NCI-H1105 treated with DMSO at 0.1 percent for 48 hours (cell line): ENCODE data around the gene ANKH.
"Not testable (repeated sequence)": the region's sequence is repeated elsewhere in the genome, so short reads cannot be mapped to it uniquely, and the experiment has no call there.

ENCODE experiments used
- DNase-seq: peaks from one replicate; lab custom pipeline; 2025; lab: John Stamatoyannopoulos, UW

Gene ANKH

DNA sequence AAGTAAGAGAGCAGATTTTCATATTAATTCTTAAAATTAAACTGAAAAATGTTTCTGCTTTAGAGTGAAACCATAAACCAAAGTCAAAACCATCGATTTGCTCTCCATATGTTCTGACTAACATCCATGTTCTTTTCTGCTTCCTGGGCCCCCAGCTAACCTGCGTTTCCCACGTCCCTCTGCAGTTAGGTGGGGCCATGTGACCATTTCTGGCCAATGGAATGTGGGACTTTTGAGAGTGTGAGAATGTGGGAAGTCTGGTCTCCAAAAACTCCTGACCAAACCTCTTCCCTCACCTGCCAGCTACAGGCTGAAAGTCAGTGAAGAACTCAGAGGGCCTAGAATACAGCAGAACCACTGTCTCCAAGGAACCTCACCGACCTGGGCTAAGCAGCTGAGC lies 44.9 kb downstream of the ANKH start:
- no peak for DNase-seq

DNA sequence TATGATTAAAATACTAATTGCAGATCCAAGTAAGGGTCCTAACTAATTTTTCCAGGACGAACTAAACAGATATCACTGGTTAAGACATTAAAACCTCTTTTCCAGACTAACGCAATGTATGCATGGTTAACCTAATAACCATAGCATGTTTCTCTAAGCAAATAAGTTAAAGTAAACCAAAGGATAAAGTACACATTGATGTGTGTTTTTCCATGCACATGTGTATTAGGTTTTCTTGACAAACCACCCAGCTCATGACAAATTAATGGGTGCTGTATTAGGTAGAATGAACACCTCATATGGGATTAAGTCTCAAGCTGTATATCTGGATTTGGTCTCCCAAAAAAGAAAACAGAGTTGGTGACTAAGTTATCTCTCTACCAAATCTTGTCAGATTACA lies 45.6 kb downstream of the ANKH start:
- DNase-seq: no peak

DNA sequence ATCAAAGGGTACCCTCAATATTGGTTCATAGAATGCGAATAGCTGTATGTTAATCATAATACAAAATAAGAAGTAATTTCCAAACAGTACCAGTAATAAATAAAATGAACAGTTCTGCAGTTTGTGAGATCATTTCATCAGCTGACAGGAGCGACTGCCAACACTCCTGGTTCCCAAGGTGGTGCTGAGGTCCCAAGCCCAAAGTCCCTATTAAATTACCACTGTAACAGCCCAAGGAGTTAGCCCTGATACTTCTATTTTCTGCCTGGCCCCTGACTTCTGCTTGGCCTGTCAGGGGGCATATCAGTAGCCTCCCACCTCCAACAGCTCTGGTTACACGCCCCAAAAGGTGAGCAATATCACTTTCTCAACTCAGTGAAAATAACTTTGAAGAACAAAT lies 47.1 kb downstream of the ANKH start:
- no peak for DNase-seq

DNA sequence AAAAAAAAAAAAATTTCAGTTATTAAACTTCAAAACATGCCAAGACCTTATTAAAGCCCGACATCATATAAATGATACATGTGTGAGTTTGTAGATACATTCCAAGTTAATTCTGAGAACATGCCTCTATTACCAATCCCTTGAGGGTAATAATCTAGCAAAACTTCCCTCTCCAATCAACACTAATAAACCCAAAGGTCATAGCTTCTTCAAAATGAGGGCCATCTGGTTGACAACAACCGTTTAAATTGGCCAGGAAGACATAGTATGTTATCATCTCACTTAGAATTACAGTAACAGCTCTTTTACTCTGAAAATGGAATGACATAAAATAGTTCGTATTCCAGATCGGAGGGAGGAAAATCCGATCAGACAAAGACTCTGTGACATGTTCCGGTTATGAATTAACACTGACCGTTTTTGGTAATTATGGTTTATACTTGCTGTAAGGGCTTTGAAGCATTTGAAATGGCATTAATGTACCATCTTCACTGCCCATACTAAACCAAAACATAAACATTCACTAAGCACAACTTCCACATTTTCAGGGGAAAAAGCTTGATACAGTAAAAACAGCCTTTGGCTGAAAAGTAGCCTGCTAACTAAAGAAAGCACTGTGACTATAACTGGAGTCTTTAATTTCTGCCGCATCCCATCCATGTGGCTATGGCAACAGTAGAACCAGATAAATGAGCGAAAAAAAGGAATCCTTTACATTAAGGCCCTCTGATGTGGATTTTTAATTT lies 50.3 kb downstream of the ANKH start:
- no peak for DNase-seq

DNA sequence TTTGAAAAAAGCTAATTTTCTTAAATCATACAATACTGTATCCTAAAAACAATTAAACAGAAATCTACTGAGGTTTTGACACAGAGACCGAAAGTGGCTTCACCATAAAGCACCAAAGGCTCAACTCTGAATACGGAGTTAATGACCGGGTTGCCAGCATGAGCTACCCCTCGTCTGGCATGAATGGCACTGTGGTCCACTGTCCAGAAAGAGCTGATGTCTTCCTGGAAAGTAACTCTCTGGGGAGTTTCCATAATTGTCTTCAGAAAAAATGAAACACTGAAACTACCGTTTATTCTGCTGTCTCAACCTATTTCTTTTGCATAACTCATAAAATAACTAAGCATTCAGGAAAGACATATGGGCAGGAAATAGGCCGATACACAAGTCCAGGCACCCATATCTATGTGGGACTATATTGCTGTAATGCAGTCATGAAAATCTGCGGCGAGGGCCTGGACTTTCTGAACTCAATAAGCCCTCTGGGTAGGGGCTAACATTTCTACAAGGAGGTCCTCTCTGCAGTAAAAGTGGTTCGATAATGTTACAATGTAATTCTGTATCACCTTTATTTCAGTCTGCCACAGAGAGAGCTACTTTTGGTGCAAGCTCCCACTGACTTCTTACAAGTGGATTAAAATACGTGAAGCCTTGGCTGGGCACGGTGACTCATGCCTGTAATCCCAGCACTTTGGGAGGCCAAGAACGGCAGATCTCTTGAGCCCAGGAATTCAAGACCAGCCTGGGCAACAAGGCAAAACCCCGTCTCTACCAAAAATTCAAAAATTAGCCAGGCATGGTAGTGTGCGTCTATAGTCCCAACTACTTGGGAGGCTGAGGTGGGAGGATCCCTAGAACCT lies 52.4 kb downstream of the ANKH start:
- no peak for DNase-seq

DNA sequence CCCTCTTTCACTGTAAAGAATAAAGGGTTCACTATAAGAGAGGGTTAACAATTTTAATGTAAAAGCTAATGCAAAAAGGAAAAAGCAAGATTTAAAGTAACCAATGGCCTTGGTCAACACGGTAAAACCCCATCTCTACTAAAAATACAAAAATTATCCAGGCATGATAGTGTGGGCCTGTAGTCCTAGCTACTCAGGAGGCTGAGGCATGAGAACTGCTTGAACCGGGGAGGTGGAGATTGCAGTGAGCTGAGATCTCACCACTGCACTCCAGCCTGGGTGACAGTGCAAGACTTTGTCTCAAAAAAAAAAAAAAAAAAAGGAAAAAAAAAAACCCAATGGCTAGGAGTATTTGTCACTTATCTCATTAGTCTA lies 53.8 kb downstream of the ANKH start:
- DNase-seq: not testable (repeated sequence)

DNA sequence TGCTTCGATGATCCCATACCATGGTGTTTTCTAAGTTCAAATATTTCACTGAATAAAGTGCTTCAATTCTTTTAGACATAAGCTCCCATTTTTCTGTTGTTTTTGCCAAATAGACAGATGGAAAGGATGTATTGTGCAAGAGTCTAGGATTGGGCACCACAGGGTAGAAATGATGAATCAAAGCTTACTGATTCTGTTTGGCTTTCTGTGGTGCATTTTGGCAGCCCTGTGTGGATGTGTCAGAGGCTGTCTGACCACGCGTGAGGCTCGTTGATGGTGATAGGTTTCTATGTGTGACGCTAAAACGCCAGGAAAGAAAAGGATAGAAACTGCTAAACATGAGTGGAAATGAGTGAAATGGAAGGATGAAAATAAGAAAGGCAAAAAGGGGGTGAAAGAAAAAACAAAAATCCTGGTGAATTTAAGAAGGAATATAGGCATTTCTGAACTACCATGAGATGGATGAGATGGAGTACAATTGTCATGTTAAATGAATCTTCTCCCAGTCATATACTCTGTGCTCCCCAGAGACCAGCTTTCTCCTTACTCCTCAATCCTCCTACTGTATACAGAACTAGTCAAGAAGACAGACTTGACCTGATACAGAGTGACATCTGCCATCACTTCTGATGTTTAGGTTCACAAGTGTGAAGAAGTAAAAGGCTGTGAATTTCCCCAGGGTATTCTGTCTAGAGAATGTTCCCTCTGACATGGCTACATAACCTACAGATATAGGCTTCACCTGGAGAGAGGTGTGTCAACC lies 54.4 kb downstream of the ANKH start:
- no peak for DNase-seq

DNA sequence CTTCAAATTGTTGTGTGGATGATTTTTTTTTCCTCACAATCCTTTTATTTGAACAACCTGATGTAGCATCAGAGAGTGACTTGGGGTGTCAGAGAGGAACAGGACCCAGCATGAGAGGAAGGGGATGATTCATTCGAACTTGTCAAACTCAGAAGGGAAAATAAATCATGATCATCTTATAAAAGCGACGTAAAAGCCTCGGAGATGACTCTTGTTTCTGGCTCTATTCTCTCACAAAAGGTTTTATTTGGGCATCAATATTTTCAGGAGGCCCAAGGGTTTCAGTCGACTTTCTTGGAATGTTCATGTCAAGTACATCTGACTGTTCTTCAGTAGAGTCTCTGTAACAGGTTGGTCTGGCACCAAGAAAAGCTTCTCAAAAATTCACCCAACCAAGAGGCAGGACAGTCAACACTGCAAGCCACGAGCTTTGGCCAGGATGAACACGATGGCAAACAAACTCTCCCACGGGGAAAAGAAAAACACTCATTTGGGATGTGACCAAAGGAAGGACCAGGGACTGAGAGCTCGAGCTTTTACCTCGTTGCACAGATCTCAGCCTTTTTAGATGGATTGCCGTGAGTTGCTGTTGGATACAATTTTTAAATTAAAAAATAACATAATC lies 55.1 kb downstream of the ANKH start:
- no peak for DNase-seq

DNA sequence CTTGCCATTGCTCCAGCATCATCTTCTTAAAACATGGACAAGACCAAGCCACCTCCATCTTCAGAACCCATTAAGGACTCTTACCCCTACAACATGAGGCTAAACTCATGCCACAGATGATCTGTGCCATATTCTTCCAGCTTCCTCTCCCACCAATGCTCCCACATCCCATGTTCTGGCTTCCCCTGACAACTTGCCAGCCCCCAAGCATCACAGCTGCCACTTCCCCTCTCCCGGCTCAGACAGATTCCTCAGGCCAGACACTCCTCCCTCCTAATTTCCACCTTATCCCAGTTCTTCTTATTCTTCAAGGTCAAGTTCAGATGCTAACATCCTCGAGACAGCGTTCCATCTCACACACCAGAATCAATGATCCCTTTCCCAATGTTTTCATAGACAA lies 57.8 kb downstream of the ANKH start:
- no peak for DNase-seq

DNA sequence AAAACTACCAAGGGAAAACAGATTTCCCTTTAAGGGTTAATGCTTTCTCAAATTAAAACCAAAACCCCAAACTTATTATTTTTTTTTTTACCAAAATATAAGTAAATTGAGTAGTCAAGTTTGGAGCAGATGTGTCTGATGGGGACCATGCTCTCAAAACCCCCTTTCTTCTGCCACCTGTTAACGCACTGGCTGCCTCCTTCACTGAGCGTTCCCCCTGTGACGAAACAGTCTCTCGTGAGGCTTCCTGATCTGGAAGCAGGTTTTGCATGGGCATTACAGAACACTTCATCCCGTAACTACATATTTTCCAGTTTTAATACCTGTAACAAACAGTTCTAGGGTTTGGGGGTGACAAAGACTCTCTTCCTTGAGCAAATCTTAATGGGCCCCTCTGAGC lies 59.4 kb downstream of the ANKH start:
- DNase-seq: no peak

DNA sequence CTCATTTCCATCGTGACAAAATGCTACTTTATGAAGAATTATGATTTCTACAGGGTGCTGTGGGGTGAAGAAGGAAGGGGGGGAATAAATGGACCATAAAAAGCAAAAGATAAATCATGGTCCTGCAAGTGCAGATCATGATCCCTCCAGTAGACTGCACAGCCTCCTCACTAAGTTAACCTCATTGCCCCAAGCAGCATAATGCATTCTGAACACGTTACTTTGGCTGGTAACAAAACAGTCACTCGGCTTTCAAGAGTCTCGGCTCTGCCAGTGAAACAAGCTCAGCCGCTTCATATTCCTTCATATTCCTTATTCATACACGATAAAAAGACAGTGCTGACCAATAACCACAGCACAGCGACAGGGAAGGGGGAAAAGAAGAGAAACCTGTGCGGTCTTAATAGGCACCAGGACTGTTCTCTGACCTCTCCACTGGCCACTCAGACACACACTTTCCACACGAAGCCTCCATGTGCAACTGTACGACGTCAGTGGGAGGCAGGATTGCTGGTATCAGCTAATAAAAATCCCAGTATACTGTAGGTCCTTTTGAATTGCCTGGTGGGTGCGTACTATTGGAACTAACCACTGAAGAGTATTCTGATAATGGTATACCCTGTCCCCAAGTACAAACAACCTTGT lies 60.5 kb downstream of the ANKH start:
- no peak for DNase-seq

DNA sequence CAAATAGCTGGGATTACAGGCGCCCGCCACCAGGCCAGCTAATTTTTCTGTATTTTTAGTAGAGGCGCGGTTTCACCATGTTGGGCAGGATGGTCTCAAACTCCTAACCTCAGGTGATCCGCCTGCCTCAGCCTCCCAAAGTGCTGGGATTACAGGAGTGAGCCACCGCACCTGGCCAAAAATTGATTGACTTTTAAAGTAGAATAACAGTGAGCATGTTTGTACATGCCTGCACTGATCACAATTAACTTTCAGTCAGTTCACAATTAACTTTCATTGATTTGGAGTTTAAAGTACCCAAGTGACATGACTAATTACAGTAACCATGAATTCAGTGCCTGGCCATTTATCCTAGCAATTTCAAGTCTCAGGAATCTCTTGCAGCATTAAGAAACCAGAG lies 61.3 kb downstream of the ANKH start:
- no peak for DNase-seq

DNA sequence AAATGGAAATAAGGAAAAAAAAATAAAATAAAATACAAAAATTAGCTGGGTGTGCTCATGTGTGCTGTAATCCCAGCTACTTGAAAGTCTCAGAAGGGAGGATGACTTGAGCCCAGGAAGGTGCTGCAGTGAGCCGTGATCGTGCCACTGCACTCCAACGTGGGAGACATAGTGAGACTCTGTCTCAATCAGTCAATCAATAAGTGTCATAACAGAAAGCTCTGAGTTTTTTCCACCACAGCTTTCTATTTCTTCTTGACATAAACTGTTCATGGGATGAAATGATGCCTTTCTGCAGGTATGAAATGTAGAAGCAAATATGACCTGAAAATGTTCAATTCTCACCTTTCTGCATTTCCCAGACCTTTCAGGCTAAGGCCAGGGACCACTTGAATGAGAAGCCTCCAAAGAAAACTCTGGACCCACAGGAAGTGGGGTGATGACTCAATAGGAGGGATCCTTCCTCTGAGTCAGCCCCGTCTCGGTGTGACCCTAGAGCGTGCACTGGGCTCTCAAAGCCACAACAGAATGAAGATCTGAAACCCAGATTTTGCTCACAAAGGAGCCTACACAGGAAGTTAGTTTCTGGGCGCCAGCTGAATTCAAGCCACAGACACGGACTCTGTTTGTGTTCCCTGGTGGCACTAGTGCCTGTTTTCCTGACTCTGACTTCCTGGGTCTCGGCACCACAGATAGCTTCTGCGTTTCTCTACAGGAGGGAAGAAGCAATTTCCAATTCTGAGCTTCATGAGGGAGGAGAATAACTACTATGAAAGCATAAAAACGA lies 62.0 kb downstream of the ANKH start:
- DNase-seq: no peak

DNA sequence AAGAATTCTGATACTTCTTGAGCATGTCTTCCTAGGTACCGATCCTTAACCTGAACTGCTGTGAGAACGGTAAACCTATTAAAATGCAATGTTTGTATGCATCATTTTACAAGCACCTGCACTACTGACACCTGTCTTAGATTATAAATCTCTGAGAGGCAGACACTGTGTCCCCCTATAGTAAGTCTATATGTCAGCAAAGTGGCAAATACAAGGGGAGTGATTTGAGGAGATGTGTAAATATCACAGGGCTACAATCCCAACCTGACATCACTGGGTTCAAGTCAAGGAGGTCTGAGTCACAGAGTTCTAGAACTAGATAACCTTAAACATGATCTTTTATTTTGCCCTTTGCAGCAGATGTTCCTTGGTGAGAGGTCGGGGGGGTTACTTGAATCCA lies 64.1 kb downstream of the ANKH start:
- no peak for DNase-seq

DNA sequence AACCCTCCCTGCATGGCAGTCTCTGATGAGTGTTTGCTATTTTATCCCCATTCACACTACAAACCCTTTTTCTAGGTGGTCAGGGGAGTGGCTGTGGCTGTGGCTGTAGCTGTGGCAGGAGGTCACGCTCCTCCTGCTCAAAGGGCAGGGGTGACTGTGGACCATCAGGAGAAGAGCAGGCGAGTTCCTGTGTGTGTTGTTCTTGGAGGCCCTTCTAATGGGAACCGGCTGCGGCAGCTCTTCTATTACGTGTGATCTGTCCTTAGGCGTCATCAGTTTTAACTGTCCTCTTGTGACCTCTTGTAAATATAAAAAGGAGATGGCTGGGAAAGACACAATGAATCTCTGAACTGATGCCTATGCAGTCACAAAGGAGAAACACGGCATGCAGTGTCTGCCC lies 65.1 kb downstream of the ANKH start:
- DNase-seq: no peak

DNA sequence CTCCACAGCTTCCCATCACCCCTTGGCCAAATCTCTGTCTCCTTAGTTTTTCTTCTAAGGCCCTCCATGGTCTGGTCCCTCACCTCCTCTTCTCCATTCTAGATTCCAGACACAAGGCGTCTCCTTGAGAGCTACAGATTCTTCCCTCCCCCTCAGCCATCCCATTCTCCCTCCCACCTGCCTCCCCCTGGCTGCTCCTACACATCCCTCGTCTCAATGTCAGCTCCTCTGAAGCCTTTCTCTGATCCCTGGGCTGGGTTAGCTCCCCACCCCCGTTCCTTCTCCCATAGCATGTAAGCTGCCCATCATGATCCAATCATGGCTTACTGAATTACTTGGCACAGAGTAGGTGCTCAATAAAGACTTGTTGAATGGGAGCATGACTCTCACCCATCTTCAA lies 69.0 kb downstream of the ANKH start:
- no peak for DNase-seq

DNA sequence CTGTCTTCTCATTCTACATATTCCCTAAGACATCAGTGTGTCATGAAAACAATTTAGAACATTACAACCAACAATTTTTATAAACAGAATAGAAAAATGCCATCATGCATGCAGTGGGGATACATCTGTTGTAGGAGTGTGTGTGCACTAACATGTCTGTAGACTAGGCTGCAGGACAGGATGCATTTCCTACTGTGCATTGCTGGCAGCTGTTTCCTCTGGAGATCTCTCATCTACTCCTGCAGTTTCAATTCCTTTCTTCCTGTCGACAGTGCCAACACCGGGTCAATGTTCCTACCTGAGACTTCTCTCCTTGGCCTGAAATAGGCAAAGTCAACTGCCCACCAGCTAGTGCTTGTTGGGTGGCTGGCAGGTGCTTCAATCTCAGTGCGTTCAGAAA lies 69.8 kb downstream of the ANKH start:
- no peak for DNase-seq

DNA sequence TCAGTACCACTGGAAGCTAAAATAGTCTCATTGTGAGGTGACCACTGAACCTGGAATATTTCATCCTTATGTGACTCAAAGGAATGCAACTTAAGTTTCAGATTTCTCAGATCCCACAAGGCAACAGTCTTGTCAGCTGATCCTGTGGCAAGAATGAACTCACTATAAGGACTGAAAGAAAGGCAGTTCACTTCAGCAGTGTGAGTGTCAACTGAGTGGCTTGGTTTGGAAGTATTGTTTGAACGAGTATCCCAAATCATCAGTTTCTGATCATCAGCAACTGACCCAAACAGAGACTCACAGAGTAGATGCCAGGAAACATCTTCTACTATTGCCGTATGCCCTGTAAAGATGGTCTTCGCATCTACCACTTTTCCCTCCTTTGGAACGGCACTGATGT lies 74.2 kb downstream of the ANKH start:
- not testable (repeated sequence) for DNase-seq

DNA sequence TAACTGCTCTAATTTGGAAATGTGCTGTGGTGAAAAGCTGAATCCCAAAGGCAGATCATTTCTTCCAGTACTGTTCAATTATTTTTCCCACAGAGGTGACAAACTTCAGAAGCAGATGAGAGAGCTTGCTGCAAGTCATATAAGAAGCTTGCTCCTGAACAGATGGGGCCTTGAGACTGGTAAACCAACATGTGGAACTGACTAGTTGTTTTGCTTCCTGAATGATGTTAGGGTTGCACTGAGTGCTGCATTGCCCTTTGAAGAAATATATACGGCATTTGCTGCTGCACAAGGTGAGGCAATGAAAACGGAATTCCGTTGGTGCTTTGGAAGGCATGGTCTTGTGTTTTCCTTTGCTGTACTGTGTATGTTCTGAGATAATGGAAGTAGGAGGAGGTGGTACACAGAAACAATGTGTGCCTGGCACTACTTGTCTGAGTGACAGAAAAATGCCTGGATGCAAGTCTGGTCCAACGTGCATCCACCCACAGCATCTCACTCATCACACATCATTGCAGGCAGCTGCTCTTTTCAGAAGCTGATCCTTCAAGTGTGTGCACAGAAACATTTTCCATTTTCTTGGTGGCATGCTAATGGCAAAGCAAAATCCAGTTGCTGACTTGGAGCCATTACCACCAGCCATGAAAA lies 76.9 kb downstream of the ANKH start:
- no peak for DNase-seq

DNA sequence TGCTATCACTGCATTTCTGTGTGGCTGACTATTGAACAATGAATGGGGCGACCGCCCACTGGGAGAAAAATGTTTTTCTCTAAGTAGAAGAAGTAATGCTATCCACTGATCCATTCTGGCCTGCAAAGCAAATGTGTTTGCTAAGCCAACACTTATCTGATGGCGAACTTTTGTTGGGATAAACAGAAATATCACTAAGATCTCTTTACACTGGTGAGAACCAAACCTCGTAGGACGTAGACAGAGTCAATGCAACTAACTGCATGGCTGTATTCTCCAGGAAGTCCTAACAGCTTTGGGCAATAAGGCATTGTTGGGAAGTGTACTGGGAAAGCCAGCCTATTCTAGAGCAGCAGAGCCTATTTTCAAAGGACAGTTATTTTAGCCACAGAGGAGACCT lies 77.7 kb downstream of the ANKH start:
- DNase-seq: no peak

DNA sequence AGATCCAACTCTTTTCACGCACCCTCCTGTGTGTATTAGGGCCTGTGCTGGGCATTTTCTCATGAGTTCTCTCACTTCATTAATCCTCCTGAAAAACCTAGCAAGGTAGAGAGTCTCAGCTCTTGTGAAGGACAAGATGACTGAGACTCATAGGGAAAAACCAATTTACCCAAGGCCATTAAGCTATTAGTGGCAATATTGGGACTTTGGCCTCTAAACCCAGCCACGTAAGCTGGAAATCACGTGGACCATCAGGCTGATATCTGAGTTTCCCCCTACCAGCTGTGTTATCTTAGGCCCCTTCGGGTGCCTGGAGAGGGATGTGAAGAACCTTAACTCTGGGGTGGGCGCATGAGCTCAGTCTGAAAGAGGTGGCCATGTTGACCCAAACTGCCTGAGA lies 80.7 kb downstream of the ANKH start:
- no peak for DNase-seq
